Measurements from ENCODE around the gene PYGB.
"Not testable (repeated sequence)": the region's sequence is repeated elsewhere in the genome, so short reads cannot be mapped to it uniquely, and the experiment has no call there.

PYGB gene

GRCh38 chr20:25296094-25297093, 48.5 kb downstream of the PYGB start:
- DNase-seq (ENCODE audit: low spot score), result no peak

- DNase-seq (ENCODE audit: low spot score), result no peak
These were observed 49.4 kb downstream of the PYGB start for GRCh38 chr20:25297141-25297905.

- DNase-seq (ENCODE audit: low spot score), result no peak
These were observed 51.9 kb downstream of the PYGB start for GRCh38 chr20:25299806-25300205.

GRCh38 chr20:25300496-25301170, 52.7 kb downstream of the PYGB start:
- peak; percentile 52 for DNase-seq (ENCODE audit: low spot score)

GRCh38 chr20:25301357-25301920, 53.6 kb downstream of the PYGB start:
- peak; percentile 44 for DNase-seq (ENCODE audit: low spot score)

- no peak for DNase-seq (ENCODE audit: low spot score)
These were observed 54.7 kb downstream of the PYGB start for GRCh38 chr20:25302596-25302995.

- no peak for DNase-seq (ENCODE audit: low spot score)
These were observed 55.6 kb downstream of the PYGB start for GRCh38 chr20:25303292-25304024.

GRCh38 chr20:25304025-25304549, 56.2 kb downstream of the PYGB start:
- no peak for DNase-seq (ENCODE audit: low spot score)

- DNase-seq (ENCODE audit: low spot score), result no peak
These were observed 59.4 kb downstream of the PYGB start for GRCh38 chr20:25306991-25307903.

GRCh38 chr20:25308083-25308491, 60.2 kb downstream of the PYGB start:
- no peak for DNase-seq (ENCODE audit: low spot score)

GRCh38 chr20:25308671-25309394, 60.9 kb downstream of the PYGB start:
- no peak for DNase-seq (ENCODE audit: low spot score)

GRCh38 chr20:25309395-25310267, 61.7 kb downstream of the PYGB start:
- DNase-seq (ENCODE audit: low spot score), result peak; percentile 43

- DNase-seq (ENCODE audit: low spot score), result peak; percentile 69
These were observed 62.5 kb downstream of the PYGB start for GRCh38 chr20:25310268-25310920.

- DNase-seq (ENCODE audit: low spot score), result no peak
These were observed 63.2 kb downstream of the PYGB start for GRCh38 chr20:25310921-25311728.

GRCh38 chr20:25312716-25313115, 64.8 kb downstream of the PYGB start:
- DNase-seq (ENCODE audit: low spot score), result not testable (repeated sequence)

- DNase-seq (ENCODE audit: low spot score), result no peak
These were observed 65.7 kb downstream of the PYGB start for GRCh38 chr20:25313593-25313992.
